BJ (cell line): Measurements from ENCODE around the gene DUSP6. TPM values are rescaled to one million over a fixed set of nuclear protein-coding genes. Genes with fewer than 3 reads are reported as not detected.

Source experiments
- CTCF ChIA-PET: fragments of 350-600 bp; formaldehyde crosslinking; extraction: SDS; loops from one replicate; lab custom pipeline; 2021; ENCODE audit warnings: antibody characterized with exemption, inconsistent platforms; lab: Yijun Ruan, JAX
- POLR2A ChIA-PET: fragments of 300-600 bp; sonication (Branson Sonifier 250); formaldehyde crosslinking; extraction: SDS; loops from one replicate; lab custom pipeline; 2021; ENCODE audit warnings: antibody characterized with exemption; lab: Charles Lee
- DNase-seq: peaks from one replicate; pipeline ENCODE4 v3.0.0-alpha.2; 2011; ENCODE audit warnings: low read depth
- H3K27me3 ChIP-seq: 2 replicates; pipeline ENCODE4 v1.6.0; 2011; ENCODE audit warnings: low read length; ENCODE audit not compliant: control insufficient read depth, insufficient read depth
- H3K36me3 ChIP-seq: 2 replicates; pipeline ENCODE4 v1.5.1; 2011; ENCODE audit warnings: low read length; ENCODE audit not compliant: control insufficient read depth, insufficient read depth
- H3K4me3 ChIP-seq: 2 replicates; pipeline ENCODE4 v1.5.1; 2011; ENCODE audit warnings: low read depth, mild to moderate bottlenecking, control low read depth, low read length
- polyA plus RNA-seq: library from polyadenylated mRNA; depleted of rRNA; stranded (reverse); fragments of >200 nt; gene quantifications from 2 replicates; pipeline ENCODE4 v1.2.3, GENCODE V29; 2011
- TF ChIP-seq, protein P1 (sequence below): IDR thresholded peaks from 2 replicates; pipeline ENCODE4 v1.5.1; 2011; ENCODE audit warnings: low read depth, mild to moderate bottlenecking, control low read depth, inconsistent platforms, low read length, moderate library complexity; ENCODE audit not compliant: insufficient read depth

Gene DUSP6
- polyA plus RNA-seq, 1 experiment: 26.6 TPM

DNA sequence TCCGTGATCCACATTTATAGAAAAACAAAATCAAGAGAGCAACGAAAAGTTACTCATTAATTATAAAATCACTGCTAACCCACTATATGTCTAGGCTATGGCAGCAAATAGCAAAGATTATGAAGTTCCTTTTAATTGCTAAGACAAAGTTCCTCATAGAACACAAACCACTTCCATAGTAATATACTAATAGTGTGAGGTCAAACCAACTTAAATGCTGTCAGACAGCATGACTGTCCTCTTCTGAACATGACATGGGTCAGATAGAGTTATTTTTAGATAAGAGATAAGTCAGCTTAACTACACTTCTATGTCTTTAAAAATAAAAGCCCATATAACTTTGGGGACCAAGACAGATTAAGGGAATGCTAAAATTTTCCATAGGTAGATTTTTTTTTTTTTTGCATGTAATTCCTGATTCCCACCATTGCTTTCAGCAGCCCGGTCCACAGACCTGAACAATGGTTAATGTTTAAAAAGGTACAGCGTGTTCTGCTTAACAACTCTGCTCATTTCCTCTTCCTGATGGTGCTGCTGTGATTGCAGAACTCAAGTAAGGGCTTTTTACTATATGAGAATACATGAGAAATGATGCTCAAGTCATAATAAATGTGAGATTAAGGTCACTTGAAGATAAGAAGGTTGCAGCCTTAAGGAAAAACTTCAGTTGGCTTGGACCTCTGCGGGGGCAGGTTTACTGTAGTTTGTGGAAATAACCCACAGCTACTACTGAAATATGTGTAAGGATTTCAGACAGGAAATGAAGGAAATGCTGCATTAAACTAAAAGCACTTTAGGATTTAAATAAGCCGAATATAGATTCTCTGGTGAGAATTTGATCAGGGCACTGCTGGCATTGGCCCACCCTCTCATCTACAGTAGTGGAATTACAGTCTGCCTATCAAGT, 37.7 kb upstream of the DUSP6 start:
- TF ChIP-seq, protein P1, sequence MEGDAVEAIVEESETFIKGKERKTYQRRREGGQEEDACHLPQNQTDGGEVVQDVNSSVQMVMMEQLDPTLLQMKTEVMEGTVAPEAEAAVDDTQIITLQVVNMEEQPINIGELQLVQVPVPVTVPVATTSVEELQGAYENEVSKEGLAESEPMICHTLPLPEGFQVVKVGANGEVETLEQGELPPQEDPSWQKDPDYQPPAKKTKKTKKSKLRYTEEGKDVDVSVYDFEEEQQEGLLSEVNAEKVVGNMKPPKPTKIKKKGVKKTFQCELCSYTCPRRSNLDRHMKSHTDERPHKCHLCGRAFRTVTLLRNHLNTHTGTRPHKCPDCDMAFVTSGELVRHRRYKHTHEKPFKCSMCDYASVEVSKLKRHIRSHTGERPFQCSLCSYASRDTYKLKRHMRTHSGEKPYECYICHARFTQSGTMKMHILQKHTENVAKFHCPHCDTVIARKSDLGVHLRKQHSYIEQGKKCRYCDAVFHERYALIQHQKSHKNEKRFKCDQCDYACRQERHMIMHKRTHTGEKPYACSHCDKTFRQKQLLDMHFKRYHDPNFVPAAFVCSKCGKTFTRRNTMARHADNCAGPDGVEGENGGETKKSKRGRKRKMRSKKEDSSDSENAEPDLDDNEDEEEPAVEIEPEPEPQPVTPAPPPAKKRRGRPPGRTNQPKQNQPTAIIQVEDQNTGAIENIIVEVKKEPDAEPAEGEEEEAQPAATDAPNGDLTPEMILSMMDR: no peak
- H3K27me3 ChIP-seq: no peaks in the 10 kb centered on the region
- no peaks in the 10 kb centered on the region for H3K36me3 ChIP-seq
- DNase-seq: no peak
- ChIA-PET POLR2A (no interaction called here), CTCF (interaction anchor here (0.7 to 1.7 kb wide), 4 partner anchors 10 to 61 kb away, joined by 3 to 7 read pairs (median 4); no protein-coding TSS in a partner anchor)
- H3K4me3 ChIP-seq: no peak overlapping the region

DNA sequence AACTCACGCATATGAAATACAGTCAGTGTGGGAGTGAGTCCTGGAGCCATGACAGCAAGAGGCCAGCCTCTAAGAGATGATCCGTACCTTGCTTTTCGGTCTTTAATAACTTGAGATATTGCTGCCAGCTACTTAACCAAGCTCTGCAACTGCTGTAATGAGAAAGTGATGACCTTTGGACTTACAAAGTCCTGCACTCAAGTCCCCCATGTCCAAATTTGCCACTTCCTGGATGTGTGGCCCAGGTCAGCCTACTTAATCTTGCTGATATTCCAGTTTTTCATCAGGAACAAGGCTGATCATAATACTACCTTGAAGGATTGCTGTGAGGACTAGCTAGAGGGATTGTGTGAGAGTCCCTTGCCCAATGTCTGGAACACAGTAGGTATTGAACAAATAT, 33.8 kb upstream of the DUSP6 start:
- no peaks in the 10 kb centered on the region; the same call in 1 of the 2 replicates for H3K27me3 ChIP-seq
- POLR2A ChIA-PET: no interaction called here
- no peak overlapping the region for H3K4me3 ChIP-seq
- TF ChIP-seq, protein P1: no peak
- CTCF ChIA-PET: no interaction called here
- DNase-seq: no peak
- H3K36me3 ChIP-seq: no peaks in the 10 kb centered on the region

DNA sequence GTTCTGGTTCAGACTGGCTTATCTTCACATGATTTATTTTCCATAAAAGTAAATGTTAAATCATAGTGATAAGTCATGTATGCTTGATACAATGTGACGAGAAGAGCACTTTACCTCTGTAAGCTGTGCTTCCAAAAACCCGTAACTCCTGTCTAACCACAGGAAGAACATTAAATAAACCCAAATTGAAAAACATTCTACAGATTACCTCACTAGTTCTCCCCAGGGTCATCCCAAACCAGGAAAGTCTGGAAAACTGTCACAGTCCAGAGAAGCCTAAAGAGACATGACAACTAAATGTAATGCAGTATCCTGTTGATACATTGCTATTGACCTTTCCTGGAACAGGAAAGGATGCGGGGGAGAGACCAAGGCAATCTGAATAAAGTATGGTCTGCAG, 32.5 kb upstream of the DUSP6 start:
- ChIA-PET POLR2A (interaction anchor here (1.2 kb wide), 1 partner anchor 66 kb away, joined by 7 read pairs; no protein-coding TSS in a partner anchor), CTCF (interaction anchor here (1.1 to 2.9 kb wide), 2 partner anchors 32 to 66 kb away, joined by 3 to 10 read pairs; partner anchors contain the start of gene DUSP6)
- TF ChIP-seq, protein P1: no peak
- H3K36me3 ChIP-seq: no peaks in the 10 kb centered on the region
- H3K4me3 ChIP-seq: no peak overlapping the region
- H3K27me3 ChIP-seq: no peaks in the 10 kb centered on the region; the same call in 1 of the 2 replicates
- DNase-seq: no peak

DNA sequence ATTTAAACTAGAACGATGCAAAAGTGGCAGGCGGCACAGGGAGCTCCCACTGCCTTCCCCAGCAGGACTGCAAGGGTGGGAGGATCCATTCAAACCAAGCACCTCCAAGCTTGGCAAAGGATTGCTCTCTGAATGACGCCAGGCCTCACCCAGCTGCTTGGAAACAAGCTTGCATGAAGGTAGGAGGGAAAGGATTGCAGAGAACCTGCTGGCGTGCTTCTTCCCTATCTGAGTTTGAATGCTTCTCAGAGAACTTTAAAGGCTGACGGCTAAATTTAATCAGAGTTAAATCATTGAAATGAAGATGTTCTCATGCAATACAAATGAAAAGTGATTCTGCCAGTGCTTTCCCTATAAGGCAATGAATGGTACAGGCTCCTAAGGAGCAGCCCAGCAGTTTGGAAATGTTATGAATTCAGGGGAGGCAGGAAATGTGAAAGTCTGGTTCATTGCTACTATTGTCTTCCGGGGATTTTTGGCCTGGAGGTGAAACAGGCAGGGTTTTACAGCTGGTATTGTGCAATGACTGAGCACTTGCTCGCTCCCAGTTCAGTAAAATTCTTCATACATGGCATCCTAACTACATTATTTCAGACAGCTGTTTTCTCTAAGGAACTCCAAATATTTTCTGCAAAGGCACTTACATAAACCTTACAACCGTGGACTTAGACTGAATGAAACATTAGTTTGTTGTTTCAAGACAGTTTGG, 31.9 kb upstream of the DUSP6 start:
- Histone ChIP-seq H3K36me3 (no peaks in the 10 kb centered on the region), H3K27me3 (no peaks in the 10 kb centered on the region; the same call in 1 of the 2 replicates), H3K4me3 (no peak overlapping the region)
- TF ChIP-seq, protein P1: no peak
- ChIA-PET CTCF (interaction anchor here (0.6 to 2.9 kb wide), 5 partner anchors 9 to 140 kb away, joined by 3 to 10 read pairs (median 4); partner anchors contain the start of gene DUSP6), POLR2A (interaction anchor here (0.7 to 1.2 kb wide), 2 partner anchors 67 to 187 kb away, joined by 3 to 7 read pairs; no protein-coding TSS in a partner anchor)
- peak; percentile 92 for DNase-seq
